ENCODE data around the gene PARD3B. TPM values are rescaled to one million over a fixed set of nuclear protein-coding genes. Genes with fewer than 3 reads are reported as not detected.

Gene PARD3B
- total and polyA plus RNA-seq, 10 of the 15 experiments (the other 5 are each of a cell fraction or from before 2014, with no cell fraction given): 0.01 to 0.54 (median 0.07) TPM; not detected in 7

GRCh38 chr2:205138735-205139134, 593.5 kb downstream of the PARD3B start:
- Histone ChIP-seq H4K20me1 (ENCODE audit: control insufficient read depth, insufficient read depth) (no peaks in the 10 kb centered on the region), H3K4me1 (ENCODE audit: control insufficient read depth, insufficient read depth, low read length) (no peaks in the 10 kb centered on the region), H3K4me3 (no peak overlapping the region), H3K27me3 (replicated peaks in 1 of 2; ENCODE audit: control insufficient read depth in 2 of 2, insufficient read depth in 2 of 2, low read length in 1 of 2) (peaks cover 0 to 3% of the 10 kb centered on the region in 2 experiments; a peak in 2 of 4 replicates), H2AFZ (ENCODE audit: control insufficient read depth, low read depth, low read length) (no peak overlapping the region), H3K27ac (ENCODE audit: control insufficient read depth, insufficient read depth) (no peak overlapping the region), H3K79me2 (ENCODE audit: control insufficient read depth, insufficient read depth, low read length) (no peaks in the 10 kb centered on the region), H3K9ac (ENCODE audit: control insufficient read depth, insufficient read depth, low read length) (no peak overlapping the region), H3K4me2 (ENCODE audit: control insufficient read depth, insufficient read depth) (no peak overlapping the region), H3K36me3 (ENCODE audit: control insufficient read depth in 2 of 2, insufficient read depth in 2 of 2, low read length in 1 of 2) (no peaks in the 10 kb centered on the region), H3K9me3 (replicated peaks; ENCODE audit: control insufficient read depth, insufficient read depth, low read length) (no peaks in the 10 kb centered on the region)
- ChIA-PET POLR2A (no interaction called here), RAD21 (ENCODE audit: unreplicated experiment) (no interaction called here), CTCF (no interaction called here), SMC1A (ENCODE audit: uncharacterized antibody, unreplicated experiment) (no interaction called here)
- no TSS peak for BruUV-seq (replicated peaks)
- no peak for DNase-seq (ENCODE audit: low read depth, low spot score)
- no peak for FAIRE-seq
- ATAC-seq: no peak
- in situ Hi-C loops (cut with MboI): no loop called here
- intact Hi-C loops (cut with micrococcal nuclease; ENCODE audit: unreplicated experiment): no loop called here
- TF ChIP-seq SREBF1 (IDR thresholded peaks at IDR 0.05; ENCODE audit: low read length) (no peak), ZBTB4 (CRISPR knock-in tag; IDR thresholded peaks at IDR 0.05) (no peak), SIN3A (IDR thresholded peaks at IDR 0.05; ENCODE audit: low read depth, low read length) (no peak), NFYA (IDR thresholded peaks at IDR 0.05; ENCODE audit: borderline replicate concordance, low read depth, low read length) (no peak), NKRF (conservative IDR thresholded peaks at IDR 0.05) (no peak), POLR2AphosphoS5 (IDR thresholded peaks at IDR 0.05; ENCODE audit: low read length) (no peak), ZNF274 (IDR thresholded peaks at IDR 0.05; ENCODE audit: insufficient read depth, insufficient read length) (no peak), ZNF687 (IDR thresholded peaks at IDR 0.05) (no peak), HSF1 (IDR thresholded peaks at IDR 0.05; ENCODE audit: low read depth, low read length) (no peak)
- 0% methylated on average over 2 of the region's 2 CpGs for WGBS (ENCODE audit: insufficient coverage, insufficient replicate concordance, low lambda C conversion rate, missing lambda C conversion rate)
